Coronary artery (tissue), 2 donors: Measurements from ENCODE around the gene HEPHL1.
A peak's percentile ranks its signal among the peaks of the same experiment; 100 is the strongest.

Experiments
- DNase-seq: peaks from one replicate; pipeline ENCODE4 v3.0.0-alpha.2; 2017; ENCODE audit warnings: low spot score
- H3K27ac ChIP-seq, 2 donors: fragments of 200-600 bp; sonication (generic); one replicate each; pipeline ENCODE4 v1.5.1; 2016 to 2019
- H3K4me3 ChIP-seq: fragments of 200-600 bp; sonication (generic); 2 replicates; pipeline ENCODE4 v1.5.1; 2016; ENCODE audit warnings: mild to moderate bottlenecking, moderate library complexity
- CTCF ChIP-seq: fragments of 200-600 bp; sonication (generic); IDR thresholded peaks from one replicate; pipeline ENCODE4 v1.5.1; 2019; ENCODE audit warnings: antibody characterized with exemption

HEPHL1 gene

GRCh38 chr11:94103471-94103870 lies 82.3 kb downstream of the HEPHL1 start:
- no peak overlapping the region for H3K4me3 ChIP-seq
- TF ChIP-seq CTCF = no peak
- no peak for DNase-seq
- no peak overlapping the region for H3K27ac ChIP-seq

- DNase-seq = no peak
- no peak overlapping the region for H3K4me3 ChIP-seq
- no peak for TF ChIP-seq CTCF
- no peak overlapping the region for H3K27ac ChIP-seq
These were observed 83.6 kb downstream of the HEPHL1 start for GRCh38 chr11:94104734-94105133.

GRCh38 chr11:94106716-94107115 lies 85.6 kb downstream of the HEPHL1 start:
- no peak for TF ChIP-seq CTCF
- no peak for DNase-seq
- H3K4me3 ChIP-seq = no peak overlapping the region
- H3K27ac ChIP-seq = no peak overlapping the region

GRCh38 chr11:94107363-94107762 lies 86.2 kb downstream of the HEPHL1 start:
- no peak for TF ChIP-seq CTCF
- H3K27ac ChIP-seq = no peak overlapping the region
- DNase-seq = no peak
- no peak overlapping the region for H3K4me3 ChIP-seq

- DNase-seq = no peak
- TF ChIP-seq CTCF = no peak
- Histone ChIP-seq H3K27ac (peak overlapping the region; percentile 28 to 73), H3K4me3 (no peak overlapping the region)
These were observed 90.1 kb downstream of the HEPHL1 start for GRCh38 chr11:94111241-94111640.

- no peak for TF ChIP-seq CTCF
- no peak for DNase-seq
- no peak overlapping the region for H3K4me3 ChIP-seq
- H3K27ac ChIP-seq = peak overlapping the region; percentile 28 to 73
These were observed 90.5 kb downstream of the HEPHL1 start for GRCh38 chr11:94111660-94112059.

- no peak for TF ChIP-seq CTCF
- no peak for DNase-seq
- peak overlapping the region; percentile 36 to 73 for H3K27ac ChIP-seq
These were observed 91.2 kb downstream of the HEPHL1 start for GRCh38 chr11:94112206-94112953.

More at GRCh38 chr11:94112206-94112953, 91.2 kb downstream of the HEPHL1 start:
- no peak overlapping the region for H3K4me3 ChIP-seq
